NCI-H345 treated with DMSO at 0.1 percent for 48 hours (cell line): ENCODE data around the gene TMEM181.

ENCODE experiments used
- DNase-seq: peaks from one replicate; lab custom pipeline; 2025; ENCODE audit not compliant: unreplicated experiment; lab: John Stamatoyannopoulos, UW

Gene TMEM181

GRCh38 chr6:158680481-158680880, 120.6 kb downstream of the TMEM181 start:
- no peak for DNase-seq

GRCh38 chr6:158684311-158684710, 124.4 kb downstream of the TMEM181 start:
- no peak for DNase-seq

GRCh38 chr6:158684745-158685324, 124.9 kb downstream of the TMEM181 start:
- DNase-seq, result no peak
